ENCODE results near the gene SAMM50.

DNA sequence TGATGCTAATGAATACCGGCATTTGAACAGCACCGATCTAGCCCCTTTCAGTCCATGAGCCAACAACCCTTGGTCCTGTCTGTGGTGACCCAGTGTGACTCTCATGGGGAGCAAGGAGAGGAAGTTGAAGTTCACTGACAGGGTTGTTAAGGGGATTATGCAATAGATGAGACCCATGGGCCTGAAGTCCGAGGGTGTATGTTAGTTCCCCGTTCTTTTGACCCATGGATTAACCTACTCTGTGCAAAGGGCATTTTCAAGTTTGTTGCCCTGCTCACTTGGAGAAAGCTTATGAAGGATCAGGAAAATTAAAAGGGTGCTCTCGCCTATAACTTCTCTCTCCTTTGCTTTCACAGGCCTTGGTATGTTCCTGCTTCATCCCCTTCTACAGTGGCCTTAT, 26.8 kb upstream of the SAMM50 start:
- TF ChIP-seq EZH2 (IDR thresholded peaks at IDR 0.05; ENCODE audit: borderline replicate concordance, low read length): no peak
- TF ChIP-seq, protein P1, sequence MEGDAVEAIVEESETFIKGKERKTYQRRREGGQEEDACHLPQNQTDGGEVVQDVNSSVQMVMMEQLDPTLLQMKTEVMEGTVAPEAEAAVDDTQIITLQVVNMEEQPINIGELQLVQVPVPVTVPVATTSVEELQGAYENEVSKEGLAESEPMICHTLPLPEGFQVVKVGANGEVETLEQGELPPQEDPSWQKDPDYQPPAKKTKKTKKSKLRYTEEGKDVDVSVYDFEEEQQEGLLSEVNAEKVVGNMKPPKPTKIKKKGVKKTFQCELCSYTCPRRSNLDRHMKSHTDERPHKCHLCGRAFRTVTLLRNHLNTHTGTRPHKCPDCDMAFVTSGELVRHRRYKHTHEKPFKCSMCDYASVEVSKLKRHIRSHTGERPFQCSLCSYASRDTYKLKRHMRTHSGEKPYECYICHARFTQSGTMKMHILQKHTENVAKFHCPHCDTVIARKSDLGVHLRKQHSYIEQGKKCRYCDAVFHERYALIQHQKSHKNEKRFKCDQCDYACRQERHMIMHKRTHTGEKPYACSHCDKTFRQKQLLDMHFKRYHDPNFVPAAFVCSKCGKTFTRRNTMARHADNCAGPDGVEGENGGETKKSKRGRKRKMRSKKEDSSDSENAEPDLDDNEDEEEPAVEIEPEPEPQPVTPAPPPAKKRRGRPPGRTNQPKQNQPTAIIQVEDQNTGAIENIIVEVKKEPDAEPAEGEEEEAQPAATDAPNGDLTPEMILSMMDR (IDR thresholded peaks at IDR 0.05; ENCODE audit: low read length): no peak

Measured in OCI-LY1 (cell line).